OCI-LY1 (cell line): Measurements from ENCODE around the gene RHBDL3.

Source experiments
- H2AFZ ChIP-seq: fragments of 200-600 bp; sonication (generic), shearing (Covaris generic); 2 replicates; pipeline ENCODE4 v1.6.0; 2014; ENCODE audit warnings: antibody characterized with exemption, mild to moderate bottlenecking, low read length
- H3F3A ChIP-seq: fragments of 200-600 bp; sonication (generic), shearing (Covaris generic); 2 replicates; pipeline ENCODE4 v1.6.0; 2014; ENCODE audit warnings: mild to moderate bottlenecking, antibody characterized with exemption, low read length, moderate library complexity; ENCODE audit not compliant: insufficient read depth
- H3K27ac ChIP-seq: fragments of 200-600 bp; sonication (generic); 2 replicates; pipeline ENCODE4 v1.5.1; 2014; ENCODE audit warnings: low read length, mixed run types, mild to moderate bottlenecking, low read depth; ENCODE audit not compliant: poor library complexity, severe bottlenecking
- H3K27me3 ChIP-seq: fragments of 200-600 bp; sonication (generic); 2 replicates; pipeline ENCODE4 v1.6.0; 2014; ENCODE audit warnings: antibody characterized with exemption, mild to moderate bottlenecking, low read length, moderate library complexity; ENCODE audit not compliant: insufficient read depth
- H3K36me3 ChIP-seq: fragments of 200-600 bp; sonication (generic); 2 replicates; pipeline ENCODE4 v1.6.1; 2014; ENCODE audit warnings: mild to moderate bottlenecking, antibody characterized with exemption, low read length, moderate library complexity, mixed read lengths; ENCODE audit not compliant: insufficient read depth
- H3K4me1 ChIP-seq: fragments of 200-600 bp; sonication (generic); 2 replicates; pipeline ENCODE4 v1.5.1; 2014; ENCODE audit warnings: mild to moderate bottlenecking, low read length, moderate library complexity; ENCODE audit not compliant: insufficient read depth, severe bottlenecking
- H3K4me2 ChIP-seq: fragments of 200-600 bp; sonication (generic), shearing (Covaris generic); 2 replicates; pipeline ENCODE4 v1.6.1; 2014; ENCODE audit warnings: low read length
- H3K4me3 ChIP-seq: fragments of 200-600 bp; sonication (generic); 2 replicates; pipeline ENCODE4 v1.5.1; 2014; ENCODE audit warnings: low read length, low read depth, mild to moderate bottlenecking, mixed read lengths; ENCODE audit not compliant: poor library complexity, severe bottlenecking
- H3K79me2 ChIP-seq: fragments of 200-600 bp; shearing (Covaris generic); 2 replicates; pipeline ENCODE4 v1.6.1; 2016; ENCODE audit warnings: mixed run types, low read length, mixed read lengths; ENCODE audit not compliant: insufficient read depth
- H3K9ac ChIP-seq: fragments of 200-600 bp; sonication (generic), shearing (Covaris generic); 2 replicates; pipeline ENCODE4 v1.6.1; 2014; ENCODE audit warnings: mild to moderate bottlenecking, low read length, mixed read lengths
- H3K9me2 ChIP-seq: fragments of 200-600 bp; sonication (generic), shearing (Covaris generic); 2 replicates; pipeline ENCODE4 v1.6.1; 2014; ENCODE audit warnings: low read depth, mild to moderate bottlenecking, low read length, mixed read lengths
- H3K9me3 ChIP-seq: fragments of 200-600 bp; shearing (Covaris generic); 2 replicates; pipeline ENCODE4 v1.6.1; 2014; ENCODE audit warnings: low read length, mixed read lengths
- H4K20me1 ChIP-seq: fragments of 200-600 bp; sonication (generic), shearing (Covaris generic); 2 replicates; pipeline ENCODE4 v1.6.0; 2016; ENCODE audit warnings: mild to moderate bottlenecking, low read length; ENCODE audit not compliant: insufficient read depth
- EZH2 ChIP-seq: fragments of 200-600 bp; sonication (generic), shearing (Covaris generic); IDR thresholded peaks from 2 replicates; pipeline ENCODE4 v1.8.0; 2017; ENCODE audit warnings: borderline replicate concordance, mixed run types, mild to moderate bottlenecking, antibody characterized with exemption, low read length, moderate library complexity, mixed read lengths
- TF ChIP-seq, protein P1 (sequence below): fragments of 200-600 bp; sonication (generic), shearing (Covaris generic); IDR thresholded peaks from 2 replicates; pipeline ENCODE4 v1.5.1; 2017; ENCODE audit warnings: mild to moderate bottlenecking, antibody characterized with exemption, low read length, moderate library complexity, mixed read lengths

The RHBDL3 gene

DNA sequence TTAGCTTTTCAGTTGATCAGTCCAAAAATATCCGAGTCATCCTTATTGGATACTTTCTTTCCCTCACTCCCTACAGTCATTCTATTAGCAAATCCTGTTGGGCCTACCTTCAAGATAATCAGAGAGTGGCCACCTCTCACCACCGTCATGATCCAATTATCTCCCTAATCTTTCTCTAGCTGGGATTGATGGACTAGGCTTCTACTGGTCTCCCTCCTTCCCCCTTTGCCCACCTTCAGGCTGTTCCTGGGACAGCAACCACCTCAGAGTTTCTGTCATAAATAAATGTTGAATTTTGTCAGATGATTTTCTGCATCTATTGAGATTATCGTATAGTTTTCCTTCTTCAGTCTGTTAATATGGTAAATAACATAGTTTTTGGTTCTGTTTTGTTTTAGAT is 16.2 kb upstream of the RHBDL3 start:
- Histone ChIP-seq H4K20me1 (no peaks in the 10 kb centered on the region), H3K4me2 (no peak overlapping the region), H3K27ac (no peak overlapping the region), H3K4me1 (no peaks in the 10 kb centered on the region), H3K9ac (no peak overlapping the region), H3K27me3 (no peaks in the 10 kb centered on the region), H3K79me2 (no peaks in the 10 kb centered on the region), H3K4me3 (no peak overlapping the region), H2AFZ (no peak overlapping the region), H3K9me2 (no peaks in the 10 kb centered on the region), H3K36me3 (no peaks in the 10 kb centered on the region), H3F3A (no peaks in the 10 kb centered on the region), H3K9me3 (no peaks in the 10 kb centered on the region)
- no peak for TF ChIP-seq EZH2
- TF ChIP-seq, protein P1, sequence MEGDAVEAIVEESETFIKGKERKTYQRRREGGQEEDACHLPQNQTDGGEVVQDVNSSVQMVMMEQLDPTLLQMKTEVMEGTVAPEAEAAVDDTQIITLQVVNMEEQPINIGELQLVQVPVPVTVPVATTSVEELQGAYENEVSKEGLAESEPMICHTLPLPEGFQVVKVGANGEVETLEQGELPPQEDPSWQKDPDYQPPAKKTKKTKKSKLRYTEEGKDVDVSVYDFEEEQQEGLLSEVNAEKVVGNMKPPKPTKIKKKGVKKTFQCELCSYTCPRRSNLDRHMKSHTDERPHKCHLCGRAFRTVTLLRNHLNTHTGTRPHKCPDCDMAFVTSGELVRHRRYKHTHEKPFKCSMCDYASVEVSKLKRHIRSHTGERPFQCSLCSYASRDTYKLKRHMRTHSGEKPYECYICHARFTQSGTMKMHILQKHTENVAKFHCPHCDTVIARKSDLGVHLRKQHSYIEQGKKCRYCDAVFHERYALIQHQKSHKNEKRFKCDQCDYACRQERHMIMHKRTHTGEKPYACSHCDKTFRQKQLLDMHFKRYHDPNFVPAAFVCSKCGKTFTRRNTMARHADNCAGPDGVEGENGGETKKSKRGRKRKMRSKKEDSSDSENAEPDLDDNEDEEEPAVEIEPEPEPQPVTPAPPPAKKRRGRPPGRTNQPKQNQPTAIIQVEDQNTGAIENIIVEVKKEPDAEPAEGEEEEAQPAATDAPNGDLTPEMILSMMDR: no peak

- no peaks in the 10 kb centered on the region for H3K9me3 ChIP-seq
- H3K36me3 ChIP-seq: no peaks in the 10 kb centered on the region
- no peak overlapping the region for H3K4me3 ChIP-seq
- H3K9ac ChIP-seq: no peak overlapping the region
- no peaks in the 10 kb centered on the region for H3K4me1 ChIP-seq
- no peak overlapping the region for H3K27ac ChIP-seq
- H3K9me2 ChIP-seq: no peaks in the 10 kb centered on the region
- H3K79me2 ChIP-seq: no peaks in the 10 kb centered on the region
- no peaks in the 10 kb centered on the region for H4K20me1 ChIP-seq
- H3K27me3 ChIP-seq: no peaks in the 10 kb centered on the region
- TF ChIP-seq, protein P1: peak; percentile 95
- TF ChIP-seq EZH2: no peak
- H3F3A ChIP-seq: no peaks in the 10 kb centered on the region
- H3K4me2 ChIP-seq: no peak overlapping the region
- no peak overlapping the region for H2AFZ ChIP-seq
Measured at GRCh38 chr17:32253117-32253611, 12.5 kb upstream of the RHBDL3 start.

GRCh38 chr17:32256012-32256700 is 9.5 kb upstream of the RHBDL3 start:
- Histone ChIP-seq H3K9me2 (no peaks in the 10 kb centered on the region), H3F3A (no peaks in the 10 kb centered on the region), H3K27ac (no peak overlapping the region), H3K27me3 (peaks cover 2% of the 10 kb centered on the region; the same call in 1 of the 2 replicates), H3K4me3 (no peak overlapping the region), H4K20me1 (no peaks in the 10 kb centered on the region), H3K9ac (no peak overlapping the region), H2AFZ (no peak overlapping the region), H3K9me3 (no peaks in the 10 kb centered on the region), H3K4me1 (no peaks in the 10 kb centered on the region), H3K79me2 (no peaks in the 10 kb centered on the region), H3K4me2 (no peak overlapping the region), H3K36me3 (no peaks in the 10 kb centered on the region)
- TF ChIP-seq, protein P1: no peak
- TF ChIP-seq EZH2: no peak
